Stimulated activated effector memory CD8-positive, alpha-beta T cell treated with anti-CD3 and anti-CD28 coated beads, Interleukin-12 subunit alpha, Interleukin-12 subunit beta, amount 100 ng/mL, for 72 hours (primary cell): ENCODE results near the gene HERPUD1.

Experiments used
- ATAC-seq: fragments of 150-1000 bp; cut with Tn5 transposase; 2 replicates; pipeline ENCODE4 v1.10.0; 2021
- DNase-seq, 2 donors: peaks; one replicate each; pipeline ENCODE4 v3.0.0; 2021 to 2022; ENCODE audit warnings: low spot score in 2 of 2
- H3K27ac Mint-ChIP-seq: one replicate; pipeline ENCODE4 v1.8.0; 2022; ENCODE audit warnings: mild to moderate bottlenecking, mixed read lengths
- H3K36me3 Mint-ChIP-seq: one replicate; pipeline ENCODE4 v1.8.0; 2022; ENCODE audit warnings: mild to moderate bottlenecking, mixed read lengths
- H3K4me1 Mint-ChIP-seq: one replicate; pipeline ENCODE4 v1.8.0; 2022; ENCODE audit warnings: mixed read lengths
- H3K4me3 Mint-ChIP-seq: one replicate; pipeline ENCODE4 v1.8.0; 2022; ENCODE audit warnings: mild to moderate bottlenecking, mixed read lengths
- H3K9me3 Mint-ChIP-seq: one replicate; pipeline ENCODE4 v1.8.0; 2022; ENCODE audit warnings: mixed read lengths

The HERPUD1 gene

DNA sequence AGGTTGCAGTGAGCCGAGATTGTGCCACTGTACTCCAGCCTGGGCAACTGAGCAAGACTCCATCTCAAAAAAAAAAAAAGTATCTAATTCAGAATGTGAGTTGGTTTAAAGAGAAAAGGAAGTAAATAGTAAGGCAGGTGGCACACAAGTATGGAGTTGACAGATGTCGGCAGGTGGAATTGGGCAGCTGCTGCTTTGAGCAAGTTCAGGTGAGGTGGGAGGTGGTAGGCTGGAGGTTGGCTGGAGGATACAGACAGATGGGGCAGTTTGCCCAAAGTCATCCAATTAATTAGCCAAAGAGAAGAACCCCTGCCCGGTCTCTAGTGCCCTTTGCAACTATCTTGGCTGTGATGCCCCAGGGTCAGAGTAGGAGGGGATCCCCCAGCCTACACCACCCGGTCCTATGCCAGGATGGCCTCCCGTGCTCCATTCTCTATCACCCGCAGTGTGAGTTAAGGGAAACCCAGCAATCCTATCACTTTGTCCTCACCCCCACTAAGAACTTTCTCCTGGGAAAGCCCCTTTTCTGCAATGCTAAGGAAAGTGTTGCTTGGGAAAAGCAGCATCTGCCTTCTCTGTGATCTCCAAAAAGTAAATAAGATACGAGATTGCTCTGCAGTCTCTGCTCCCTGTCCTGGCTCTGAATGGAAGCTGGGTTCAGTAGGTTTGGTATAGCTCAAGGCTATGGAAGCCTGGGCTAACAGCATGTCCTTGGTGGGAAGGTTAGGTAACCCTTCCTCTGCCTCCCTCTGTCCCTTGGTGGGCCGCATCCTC, 34.7 kb upstream of the HERPUD1 start:
- H3K4me1 Mint-ChIP-seq, result peaks cover 31% of the 10 kb centered on the region
- H3K4me3 Mint-ChIP-seq, result no peak overlapping the region
- H3K9me3 Mint-ChIP-seq, result no peaks in the 10 kb centered on the region
- H3K36me3 Mint-ChIP-seq, result peaks cover 6% of the 10 kb centered on the region
- no peak overlapping the region for H3K27ac Mint-ChIP-seq
- DNase-seq, result no peak
- ATAC-seq, result no peak

DNA sequence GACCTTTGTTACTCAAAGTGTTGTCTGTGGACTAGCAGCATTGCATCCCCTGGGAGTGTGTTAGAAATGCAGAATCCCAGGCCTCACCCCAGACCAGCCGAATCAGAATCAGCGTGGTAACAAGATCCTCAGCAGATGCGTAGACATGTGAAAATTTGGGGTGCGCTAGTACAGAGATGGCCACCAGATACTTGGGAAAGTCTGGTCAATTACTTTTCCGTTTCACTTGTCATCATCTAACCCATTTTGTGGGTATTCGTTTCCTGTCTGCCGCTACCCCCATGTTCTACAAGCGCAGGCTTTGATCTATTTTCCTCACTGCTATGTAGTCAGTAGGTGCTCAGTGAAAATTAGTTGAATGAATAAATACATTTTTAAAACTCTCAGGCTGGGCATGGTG, 33.1 kb upstream of the HERPUD1 start:
- Mint-ChIP-seq H3K9me3 (no peaks in the 10 kb centered on the region), H3K27ac (no peak overlapping the region), H3K4me1 (peaks cover 31% of the 10 kb centered on the region), H3K4me3 (no peak overlapping the region), H3K36me3 (peaks cover 6% of the 10 kb centered on the region)
- ATAC-seq, result peak; percentile 73
- DNase-seq, result no peak

DNA sequence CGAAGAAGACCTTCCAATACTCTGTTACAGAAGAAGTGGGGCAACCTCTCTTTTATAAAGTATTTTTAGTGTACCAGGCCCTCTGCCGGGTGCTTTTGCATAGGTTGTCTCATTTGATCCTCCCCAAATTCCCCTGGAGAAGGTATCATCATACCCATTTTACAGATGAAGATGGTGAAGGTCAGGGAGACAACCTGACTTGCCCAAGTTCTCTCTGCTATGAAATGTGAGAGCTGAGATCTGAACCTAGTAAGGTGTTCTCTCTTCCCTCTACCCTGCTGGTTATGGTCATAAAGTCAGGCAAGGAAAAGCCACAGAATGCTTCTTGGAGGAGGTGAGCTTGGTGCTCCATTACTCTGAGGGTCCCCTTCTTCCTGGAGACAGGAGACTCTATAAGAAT, 28.1 kb upstream of the HERPUD1 start:
- H3K4me3 Mint-ChIP-seq, result no peak overlapping the region
- H3K4me1 Mint-ChIP-seq, result peaks cover 21% of the 10 kb centered on the region
- DNase-seq (no peak), ATAC-seq (no peak)
- H3K36me3 Mint-ChIP-seq, result peaks cover 6% of the 10 kb centered on the region
- no peak overlapping the region for H3K27ac Mint-ChIP-seq
- H3K9me3 Mint-ChIP-seq, result no peaks in the 10 kb centered on the region

DNA sequence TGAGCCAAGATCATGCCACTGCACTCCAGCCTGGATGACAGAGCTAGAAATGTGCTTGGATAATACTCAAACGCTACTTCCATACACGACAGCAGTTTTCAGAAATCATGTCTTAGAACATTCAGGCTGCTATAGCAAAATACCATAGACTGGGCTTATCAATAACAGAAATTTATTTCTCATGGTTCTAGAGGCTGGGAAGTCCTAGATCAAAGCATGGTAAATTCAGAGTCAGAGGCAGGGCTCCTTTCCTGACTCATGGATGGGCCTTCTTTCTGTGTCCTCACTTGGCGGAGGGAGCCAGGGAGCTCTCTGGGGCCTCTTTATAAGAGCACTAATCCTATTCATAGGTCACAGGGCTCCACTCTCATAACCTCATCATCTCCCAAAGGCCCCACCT, 24.5 kb upstream of the HERPUD1 start:
- ATAC-seq, result no peak
- no peak overlapping the region for H3K27ac Mint-ChIP-seq
- no peaks in the 10 kb centered on the region for H3K9me3 Mint-ChIP-seq
- no peak for DNase-seq
- H3K4me1 Mint-ChIP-seq, result peaks cover 10% of the 10 kb centered on the region
- H3K36me3 Mint-ChIP-seq, result no peaks in the 10 kb centered on the region
- H3K4me3 Mint-ChIP-seq, result no peak overlapping the region

DNA sequence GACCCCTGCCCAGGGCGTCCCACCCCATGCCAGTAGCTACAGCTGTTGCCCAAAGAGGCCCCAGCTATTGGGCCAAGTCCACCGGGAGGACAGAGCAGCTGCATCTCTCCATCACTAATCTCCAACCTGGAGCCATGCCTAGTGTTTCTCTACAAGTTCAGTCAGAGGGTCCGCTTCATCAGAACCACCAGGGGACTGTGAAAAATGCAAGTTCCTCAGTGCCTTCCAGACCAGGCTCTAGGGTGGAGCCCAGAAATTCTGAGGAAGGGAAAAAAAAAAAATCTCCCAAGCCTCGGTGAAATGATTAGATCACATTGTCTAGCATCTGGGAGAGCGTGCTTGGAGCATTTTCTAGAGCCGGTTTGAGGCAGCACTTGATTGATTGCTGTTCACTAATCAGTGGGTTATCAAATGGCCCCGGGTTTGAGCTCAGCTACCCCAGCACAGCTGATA, 22.4 kb upstream of the HERPUD1 start:
- H3K9me3 Mint-ChIP-seq, result no peaks in the 10 kb centered on the region
- DNase-seq (no peak), ATAC-seq (no peak)
- peaks cover 16% of the 10 kb centered on the region for H3K4me1 Mint-ChIP-seq
- H3K36me3 Mint-ChIP-seq, result no peaks in the 10 kb centered on the region
- H3K27ac Mint-ChIP-seq, result no peak overlapping the region
- no peak overlapping the region for H3K4me3 Mint-ChIP-seq

DNA sequence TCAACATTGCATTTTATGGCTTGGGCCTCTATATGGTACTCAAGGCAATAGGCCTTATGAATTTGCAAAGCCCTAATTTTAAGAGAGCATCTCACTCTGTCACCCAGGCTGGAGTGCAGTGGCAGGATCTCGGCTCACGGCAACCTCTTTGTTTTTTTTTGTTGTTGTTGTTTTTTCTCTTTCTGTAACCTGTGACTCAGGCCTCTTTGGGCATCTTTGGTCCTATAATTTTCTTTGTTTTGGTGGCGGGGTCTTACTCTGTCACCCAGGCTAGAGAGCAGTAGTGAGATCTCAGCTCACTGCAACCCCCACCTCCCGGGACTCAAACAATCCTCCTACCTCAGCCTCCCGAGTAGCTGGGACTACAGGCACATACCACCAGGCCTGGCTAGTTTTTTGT, 21.8 kb upstream of the HERPUD1 start:
- H3K4me1 Mint-ChIP-seq, result peaks cover 16% of the 10 kb centered on the region
- no peak overlapping the region for H3K4me3 Mint-ChIP-seq
- no peaks in the 10 kb centered on the region for H3K9me3 Mint-ChIP-seq
- DNase-seq, result no peak
- ATAC-seq, result no peak
- no peak overlapping the region for H3K27ac Mint-ChIP-seq
- no peaks in the 10 kb centered on the region for H3K36me3 Mint-ChIP-seq

DNA sequence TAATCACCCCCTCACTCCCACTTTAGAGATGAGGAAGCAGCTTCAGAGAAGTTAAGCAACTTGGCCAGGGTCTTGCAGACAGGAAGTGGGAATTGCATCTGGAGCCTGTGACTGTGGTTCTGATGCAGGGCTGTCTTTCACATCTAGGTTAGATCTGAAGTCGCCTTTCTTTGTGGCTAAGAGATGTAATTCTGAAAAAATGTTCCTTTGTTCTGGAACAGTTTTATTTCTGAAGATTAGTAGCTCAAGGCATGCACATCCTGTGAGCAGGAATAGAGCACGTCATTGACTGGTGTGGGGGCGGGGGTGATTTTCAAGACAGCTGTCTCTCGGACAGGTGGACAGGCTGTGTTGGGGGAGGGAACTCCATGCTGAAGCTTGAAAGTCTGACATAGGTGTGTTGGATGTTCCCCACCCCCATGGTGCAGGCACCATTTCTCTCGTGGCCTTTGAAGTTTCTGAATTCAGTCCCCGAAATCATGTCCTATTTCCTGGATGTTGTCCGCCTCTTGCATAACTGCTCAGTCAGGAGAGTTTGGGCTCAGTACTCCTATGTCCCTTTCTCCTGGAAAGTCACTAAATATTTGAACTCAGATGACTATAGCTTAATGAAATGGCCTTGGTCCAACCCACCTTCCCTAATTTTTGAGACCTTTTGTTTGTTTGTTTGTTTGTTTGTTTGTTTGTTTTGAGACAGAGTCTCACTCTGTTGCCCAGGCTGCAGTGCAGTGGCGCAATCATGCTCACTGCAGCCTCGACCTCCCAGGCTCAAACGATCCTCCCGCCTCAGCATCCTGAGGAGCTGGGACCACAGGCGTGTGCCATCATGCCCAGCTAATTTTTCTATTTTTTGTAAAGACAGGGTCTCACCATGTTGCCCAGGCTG, 21.0 kb upstream of the HERPUD1 start:
- ATAC-seq, result no peak
- DNase-seq, result no peak
- Mint-ChIP-seq H3K9me3 (no peaks in the 10 kb centered on the region), H3K36me3 (no peaks in the 10 kb centered on the region), H3K4me1 (peaks cover 16% of the 10 kb centered on the region), H3K4me3 (no peak overlapping the region), H3K27ac (no peak overlapping the region)

DNA sequence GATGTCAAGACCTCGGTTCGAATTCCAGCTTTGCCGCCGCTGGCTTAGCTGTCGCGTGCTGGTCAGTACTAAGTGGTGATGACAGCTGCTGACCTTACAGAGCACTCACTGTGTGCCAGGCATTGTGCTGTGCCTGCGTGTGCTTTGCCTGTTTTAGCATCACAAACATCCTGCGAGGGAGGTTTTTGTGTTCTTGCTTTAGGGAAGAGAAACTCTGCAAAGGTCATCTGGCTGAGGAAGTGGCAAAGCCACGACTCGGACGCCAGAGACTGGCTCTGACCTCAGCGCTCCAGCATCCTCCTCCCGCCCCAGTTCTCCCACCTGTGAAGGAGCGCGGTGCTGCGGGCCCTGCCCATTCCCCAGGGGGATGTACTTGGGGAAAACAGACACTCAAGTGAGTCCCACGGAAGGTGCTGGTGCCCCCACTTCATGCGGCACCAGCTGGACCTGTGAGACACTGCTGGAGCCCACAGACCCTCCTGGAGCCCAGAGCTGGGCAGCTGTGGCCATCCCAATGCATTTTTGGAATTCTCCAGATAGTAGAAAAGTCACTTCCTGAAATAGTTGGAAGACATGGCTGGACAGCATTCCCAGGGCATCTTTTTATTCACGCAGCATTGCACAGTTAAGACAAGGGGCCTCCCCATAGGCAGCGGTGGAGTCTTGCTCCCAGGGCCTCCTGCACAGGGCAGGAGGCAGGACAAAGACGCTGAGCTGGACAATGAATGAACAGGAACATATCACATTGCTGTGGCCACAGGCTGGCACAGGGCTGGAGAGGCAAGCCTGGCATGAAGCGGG, 20.0 kb upstream of the HERPUD1 start:
- ATAC-seq, result no peak
- DNase-seq, result no peak
- H3K4me1 Mint-ChIP-seq, result peaks cover 25% of the 10 kb centered on the region
- H3K9me3 Mint-ChIP-seq, result no peaks in the 10 kb centered on the region
- H3K27ac Mint-ChIP-seq, result peak overlapping the region; percentile 64
- H3K36me3 Mint-ChIP-seq, result no peaks in the 10 kb centered on the region
- H3K4me3 Mint-ChIP-seq, result no peak overlapping the region

DNA sequence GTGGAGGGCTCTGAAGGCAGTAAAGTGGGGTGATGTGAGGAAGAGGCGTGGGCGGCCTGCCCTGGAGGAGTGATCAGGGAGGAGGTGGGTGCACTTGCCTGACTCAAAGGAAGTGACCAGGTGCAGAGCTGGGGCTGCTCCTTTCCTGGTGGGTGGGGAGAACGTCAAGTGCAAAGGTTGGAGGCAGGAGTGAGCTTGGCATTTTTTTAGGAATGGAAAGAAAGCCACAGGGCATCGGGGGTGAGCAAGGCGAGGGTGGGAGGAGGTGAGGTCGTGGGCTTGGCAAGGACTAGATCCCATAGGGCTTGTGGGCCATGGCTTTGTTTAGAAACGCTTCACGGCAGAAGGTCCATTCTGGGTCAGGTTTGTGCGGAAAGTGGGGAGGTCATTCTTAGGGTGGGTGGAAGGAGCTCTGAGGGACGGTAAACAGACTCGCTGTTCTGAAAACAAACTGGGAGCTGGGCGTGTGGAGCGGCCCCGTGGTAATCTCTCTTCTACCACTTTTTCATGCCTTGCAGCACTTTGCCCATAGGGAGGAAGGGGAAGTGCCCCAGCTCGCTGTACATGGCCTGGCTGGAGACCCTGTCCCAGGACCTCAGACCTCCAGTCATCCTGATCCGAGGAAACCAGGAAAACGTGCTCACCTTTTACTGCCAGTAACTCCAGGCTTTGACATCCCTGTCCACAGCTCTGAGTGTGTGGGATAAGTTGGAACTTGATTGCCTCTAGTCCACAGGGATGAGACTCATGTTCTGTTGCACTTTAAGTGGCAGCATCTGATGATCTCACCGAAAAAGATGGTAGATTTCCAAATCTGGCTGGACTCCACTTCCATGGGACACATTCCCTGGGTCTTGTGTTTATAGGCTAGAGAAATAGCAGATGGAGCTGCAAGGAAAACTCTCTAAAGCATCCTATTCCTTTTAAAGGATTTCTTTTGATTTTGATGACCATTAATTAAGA, 18.9 kb upstream of the HERPUD1 start:
- Mint-ChIP-seq H3K36me3 (no peaks in the 10 kb centered on the region), H3K27ac (peak overlapping the region; percentile 64), H3K9me3 (no peaks in the 10 kb centered on the region), H3K4me3 (no peak overlapping the region), H3K4me1 (peaks cover 36% of the 10 kb centered on the region)
- ATAC-seq, result peak; percentile 17
- no peak for DNase-seq

DNA sequence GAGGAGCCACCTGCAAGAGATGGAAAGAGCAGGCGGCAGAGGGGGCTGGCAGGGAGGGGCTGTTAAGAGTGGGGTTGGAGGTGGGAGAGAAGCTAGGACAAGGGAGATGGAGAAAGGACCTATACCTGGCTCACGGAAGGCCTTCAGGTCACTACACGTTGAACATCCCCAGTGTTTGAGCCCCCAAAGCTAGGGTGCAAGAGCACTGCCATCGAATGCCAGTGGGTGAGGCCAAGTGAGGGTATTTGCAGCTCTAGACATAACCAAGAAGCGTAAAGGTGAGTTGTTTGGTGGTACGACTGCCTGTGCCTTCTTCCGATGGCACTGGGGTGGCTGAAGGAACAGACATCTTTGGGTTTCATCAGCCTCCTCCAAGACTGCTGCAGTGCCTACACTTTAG, 17.0 kb upstream of the HERPUD1 start:
- Mint-ChIP-seq H3K4me3 (no peak overlapping the region), H3K36me3 (no peaks in the 10 kb centered on the region), H3K9me3 (no peaks in the 10 kb centered on the region), H3K4me1 (peaks cover 49% of the 10 kb centered on the region), H3K27ac (peak overlapping the region; percentile 24)
- DNase-seq (no peak), ATAC-seq (no peak)

DNA sequence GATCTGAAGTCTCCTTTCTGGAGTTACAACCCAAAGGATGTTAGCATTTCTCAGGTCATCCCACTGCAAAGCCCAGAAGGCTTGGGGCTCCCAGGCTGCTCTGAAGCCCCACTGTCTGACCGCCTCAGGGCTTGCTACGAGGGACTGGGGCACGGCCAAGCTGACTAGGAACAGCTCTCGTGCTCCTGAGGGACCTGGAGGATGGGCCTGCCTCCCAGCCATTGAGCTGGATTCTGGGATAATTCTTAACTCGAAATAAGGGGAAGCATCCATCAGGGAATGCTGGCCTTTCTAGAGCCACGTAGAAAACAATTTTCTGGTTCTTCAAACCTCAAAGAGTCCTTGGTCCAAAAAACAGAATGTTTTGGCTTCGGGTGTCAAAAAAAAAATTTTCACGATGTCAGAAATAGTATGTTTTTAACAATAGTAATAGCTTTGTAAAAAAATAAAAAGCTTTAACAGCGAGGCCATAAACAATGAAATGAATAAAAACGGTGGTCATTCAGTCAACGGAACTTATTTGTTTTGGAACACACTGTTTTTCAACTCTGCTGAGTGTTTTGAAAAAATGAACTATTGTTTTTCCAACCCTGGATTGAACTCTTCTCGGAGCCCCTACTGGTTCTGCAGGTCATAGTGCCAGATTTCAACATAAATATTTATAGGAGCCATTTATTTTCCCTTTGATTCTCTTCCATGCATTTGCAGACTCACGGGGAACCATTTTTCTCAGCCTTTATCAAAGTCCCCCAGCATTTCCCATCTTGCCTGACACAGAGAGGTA, 16.4 kb upstream of the HERPUD1 start:
- no peak for DNase-seq
- peaks cover 44% of the 10 kb centered on the region for H3K4me1 Mint-ChIP-seq
- no peak overlapping the region for H3K4me3 Mint-ChIP-seq
- no peaks in the 10 kb centered on the region for H3K9me3 Mint-ChIP-seq
- no peaks in the 10 kb centered on the region for H3K36me3 Mint-ChIP-seq
- peak overlapping the region; percentile 73 for H3K27ac Mint-ChIP-seq
- no peak for ATAC-seq

DNA sequence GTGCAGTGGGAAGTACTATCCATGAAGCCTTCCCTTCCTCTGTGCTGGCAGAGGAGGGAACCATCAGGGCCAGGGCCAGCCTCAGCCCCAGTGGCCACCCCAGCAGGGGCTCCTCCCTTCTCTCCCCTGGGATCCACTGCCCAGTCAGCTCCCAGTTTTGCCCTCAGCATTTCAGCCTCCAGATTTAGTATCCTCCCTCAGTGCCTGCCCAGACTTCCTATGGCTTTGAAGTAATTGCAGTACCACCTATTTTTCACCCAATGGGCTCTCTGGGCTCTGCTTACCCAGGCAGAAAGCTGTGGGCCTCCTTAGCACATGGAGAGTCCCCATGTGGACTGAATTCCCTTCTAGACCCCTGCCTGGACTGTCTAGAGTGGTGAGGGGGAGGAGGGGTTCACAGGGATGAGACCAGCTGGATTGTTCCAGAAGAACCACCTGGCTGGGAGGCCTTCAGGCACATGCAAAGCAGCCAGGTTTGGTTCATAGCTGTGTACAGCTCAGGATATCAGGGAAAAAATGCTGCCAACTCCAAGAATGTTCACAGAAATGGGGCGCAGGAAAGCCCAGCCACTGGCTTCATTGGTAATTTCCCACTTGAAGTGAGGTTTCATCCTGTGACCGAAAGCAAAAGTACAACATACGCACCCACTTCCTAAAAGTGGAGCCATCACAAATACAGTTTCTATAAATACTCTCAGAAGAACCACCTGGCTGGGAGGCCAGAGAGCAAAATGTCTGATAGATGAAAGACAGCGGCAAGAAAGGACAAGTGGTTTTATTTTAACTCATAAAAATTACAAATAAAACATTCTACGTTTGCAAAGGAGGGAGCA, 15.2 kb upstream of the HERPUD1 start:
- Mint-ChIP-seq H3K9me3 (no peaks in the 10 kb centered on the region), H3K4me1 (peaks cover 42% of the 10 kb centered on the region), H3K36me3 (no peaks in the 10 kb centered on the region), H3K4me3 (peak overlapping the region; percentile 22), H3K27ac (peak overlapping the region; percentile 73)
- ATAC-seq (peak; percentile 82), DNase-seq (peak in 1 of 2 donors; percentile 63)

DNA sequence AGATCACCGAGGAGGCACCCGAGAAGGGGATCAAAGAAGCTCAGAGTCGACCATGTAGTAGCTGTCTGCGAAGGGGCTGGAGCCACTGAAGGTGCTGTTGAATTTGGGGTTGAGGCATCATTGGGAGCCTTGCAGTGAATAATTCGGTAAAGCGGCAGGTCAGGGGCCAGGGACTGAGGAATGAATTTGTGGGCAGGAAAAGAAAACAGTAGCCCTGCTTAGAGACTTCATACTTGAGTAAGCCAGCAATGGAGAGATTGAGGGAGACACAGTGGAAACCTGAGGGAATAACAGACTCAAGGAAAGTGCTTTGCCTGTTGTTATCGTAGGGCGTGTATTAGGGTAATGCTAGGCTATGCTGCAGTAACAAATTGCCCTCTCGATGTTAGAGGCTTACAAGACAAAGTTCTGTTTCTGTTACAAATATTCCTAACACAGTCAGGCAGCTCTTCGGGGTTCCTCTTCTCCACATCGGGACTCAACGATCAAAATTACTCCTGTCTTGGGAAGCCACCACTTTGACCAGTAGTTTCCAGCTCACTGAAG, 13.4 kb upstream of the HERPUD1 start:
- H3K4me3 Mint-ChIP-seq, result no peak overlapping the region
- no peaks in the 10 kb centered on the region for H3K9me3 Mint-ChIP-seq
- H3K36me3 Mint-ChIP-seq, result no peaks in the 10 kb centered on the region
- H3K4me1 Mint-ChIP-seq, result peaks cover 33% of the 10 kb centered on the region
- DNase-seq (no peak), ATAC-seq (no peak)
- H3K27ac Mint-ChIP-seq, result peak overlapping the region; percentile 73
